Stimulated activated CD8-positive, alpha-beta memory T cell treated with anti-CD3 and anti-CD28 coated beads, Interleukin-2, amount 100 ng/mL, for 1 hour (primary cell): Measurements from ENCODE around the gene PRDX1.
"Not testable (repeated sequence)": the region's sequence is repeated elsewhere in the genome, so short reads cannot be mapped to it uniquely, and the experiment has no call there.

Experiments
- DNase-seq, 2 donors: peaks; one replicate each; pipeline ENCODE4 v3.0.0-alpha.2; 2020; ENCODE audit warnings: low read depth in 2 of 2

Gene PRDX1

DNA sequence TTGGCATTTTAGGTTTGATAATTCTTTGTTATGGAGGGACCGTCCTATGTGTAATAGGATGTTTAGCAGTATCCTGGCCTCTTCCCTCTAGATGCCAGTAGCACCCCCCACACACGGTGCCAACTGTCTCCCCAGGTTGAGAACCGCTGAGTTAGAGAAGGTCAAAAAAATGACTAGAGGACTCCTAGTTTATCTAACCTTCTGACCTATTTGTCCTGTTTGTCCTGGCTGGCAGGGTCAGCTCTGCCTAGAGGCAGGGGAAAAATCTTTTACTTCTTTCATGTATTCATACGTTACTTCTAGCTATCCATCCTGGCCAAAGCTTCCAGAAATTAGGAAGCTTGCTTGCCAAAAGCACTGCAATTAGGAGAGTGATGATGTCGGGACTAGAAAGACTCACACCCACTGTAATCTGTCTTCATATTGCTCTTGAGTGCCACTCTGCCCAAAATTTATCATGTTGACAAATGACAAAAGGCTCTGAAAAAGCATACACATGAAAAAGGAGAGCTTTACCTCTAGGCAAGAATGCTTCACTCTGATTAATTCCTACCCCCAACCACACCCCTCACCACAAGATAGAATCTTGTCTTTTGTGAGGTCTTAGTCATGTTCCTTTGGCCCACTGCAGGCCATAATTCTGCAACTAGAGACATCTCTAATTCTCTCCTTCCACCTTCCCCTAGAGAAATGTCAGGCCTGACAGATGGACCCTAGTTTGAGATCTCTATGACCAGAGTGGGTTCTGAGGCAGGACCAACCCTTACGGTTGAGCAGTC is 14.5 kb upstream of the PRDX1 start:
- no peak for DNase-seq

DNA sequence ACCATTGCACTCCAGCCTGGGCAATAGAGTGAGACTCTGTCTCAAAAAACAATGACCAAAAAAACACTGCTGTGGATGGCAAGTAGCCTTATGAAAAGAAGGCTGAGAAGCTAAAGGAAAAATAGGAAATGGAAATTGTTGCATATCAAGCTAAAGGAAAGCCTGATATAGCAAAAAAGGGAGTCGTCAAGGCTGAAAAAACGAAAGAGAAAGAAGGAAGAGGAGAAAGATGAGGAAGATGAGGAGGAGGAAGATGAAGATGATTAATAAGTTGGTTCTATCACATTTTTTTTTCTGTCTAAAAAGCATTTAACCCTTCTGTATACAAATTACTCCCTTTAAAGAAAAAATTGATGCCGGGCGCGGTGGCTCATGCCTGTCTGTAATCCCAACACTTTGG is 10.2 kb upstream of the PRDX1 start:
- no peak for DNase-seq

DNA sequence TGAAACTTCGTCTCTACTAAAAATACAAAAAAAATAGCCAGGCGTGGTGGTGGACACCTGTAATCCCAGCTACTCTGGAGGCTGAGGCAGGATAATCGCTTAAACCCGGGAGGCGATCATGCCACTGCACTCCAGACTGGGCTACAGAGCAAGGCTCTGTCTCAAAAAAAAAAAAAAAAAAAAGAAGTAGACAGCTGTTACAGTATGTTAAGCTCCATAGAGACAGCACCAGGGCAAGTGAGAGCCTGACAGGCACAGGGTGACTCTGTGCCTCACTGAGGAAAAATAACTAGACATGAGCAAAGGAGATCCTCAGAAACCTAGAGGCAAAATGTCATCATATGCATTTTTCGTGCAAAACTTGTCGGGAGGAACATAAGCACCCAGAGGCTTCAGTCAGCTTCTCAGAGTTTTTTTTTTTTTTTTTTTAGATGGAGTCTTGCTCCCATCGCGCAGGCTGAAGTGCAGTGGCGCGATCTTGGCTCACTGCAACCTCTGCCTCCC is 9.0 kb upstream of the PRDX1 start:
- no peak for DNase-seq

DNA sequence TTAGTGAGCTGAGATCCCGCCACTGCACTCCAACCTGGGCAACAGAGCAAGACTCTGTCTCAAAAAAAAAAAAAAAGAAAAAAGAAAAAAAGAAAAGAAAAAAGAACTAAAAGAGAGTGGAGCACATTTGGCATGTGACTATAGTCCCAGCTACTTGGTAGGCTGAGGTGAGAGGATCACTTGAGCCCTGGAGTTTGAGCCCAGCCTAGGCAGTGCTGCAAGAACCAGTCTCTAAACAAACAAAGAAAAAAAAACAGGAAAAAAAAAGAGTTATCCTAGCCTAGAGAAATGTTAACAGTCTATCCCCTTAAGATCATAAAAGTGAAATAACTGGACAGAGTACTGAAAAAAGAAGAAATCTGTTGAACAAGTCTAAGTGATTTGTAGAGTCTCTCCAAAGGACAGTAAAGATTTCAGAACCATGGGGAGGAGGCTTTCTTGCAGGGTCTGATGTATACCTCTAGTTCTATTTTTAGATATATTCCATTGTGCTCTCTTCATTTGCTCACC is 4.5 kb upstream of the PRDX1 start:
- no peak for DNase-seq

DNA sequence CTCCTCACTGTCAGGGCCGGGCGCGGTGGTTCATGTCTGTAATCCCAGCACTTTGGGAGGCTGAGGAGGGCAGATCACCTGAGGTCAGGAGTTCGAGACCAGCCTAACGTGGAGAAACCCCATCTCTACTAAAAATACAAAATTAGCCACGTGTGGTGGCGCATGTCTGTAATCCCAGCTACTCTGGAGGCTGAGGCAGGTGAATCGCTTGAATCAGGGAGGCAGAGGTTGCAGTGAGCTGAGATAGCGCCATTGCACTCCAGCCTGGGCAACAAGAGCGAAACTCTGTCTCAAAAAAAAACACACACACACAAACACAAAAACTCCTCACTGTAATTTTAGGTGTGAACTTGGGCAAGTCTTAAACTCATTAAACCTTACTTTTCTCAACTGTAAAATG is 2.3 kb upstream of the PRDX1 start:
- not testable (repeated sequence) for DNase-seq

DNA sequence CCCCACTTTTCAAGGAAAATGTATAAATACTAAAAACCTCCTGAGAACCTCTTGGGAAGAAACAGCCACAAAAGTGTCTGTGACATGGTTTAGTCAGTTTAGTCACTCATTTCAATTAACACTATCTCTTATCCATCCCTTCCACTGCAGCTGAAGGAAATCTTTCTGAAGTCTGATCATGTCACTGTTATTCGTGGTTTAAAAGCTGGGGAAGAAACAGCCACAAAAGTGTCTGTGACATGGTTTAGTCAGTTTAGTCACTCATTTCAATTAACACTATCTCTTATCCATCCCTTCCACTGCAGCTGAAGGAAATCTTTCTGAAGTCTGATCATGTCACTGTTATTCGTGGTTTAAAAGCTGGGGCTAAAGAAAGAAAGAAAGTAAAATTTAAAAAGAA is 1.8 kb upstream of the PRDX1 start:
- not testable (repeated sequence) for DNase-seq

DNA sequence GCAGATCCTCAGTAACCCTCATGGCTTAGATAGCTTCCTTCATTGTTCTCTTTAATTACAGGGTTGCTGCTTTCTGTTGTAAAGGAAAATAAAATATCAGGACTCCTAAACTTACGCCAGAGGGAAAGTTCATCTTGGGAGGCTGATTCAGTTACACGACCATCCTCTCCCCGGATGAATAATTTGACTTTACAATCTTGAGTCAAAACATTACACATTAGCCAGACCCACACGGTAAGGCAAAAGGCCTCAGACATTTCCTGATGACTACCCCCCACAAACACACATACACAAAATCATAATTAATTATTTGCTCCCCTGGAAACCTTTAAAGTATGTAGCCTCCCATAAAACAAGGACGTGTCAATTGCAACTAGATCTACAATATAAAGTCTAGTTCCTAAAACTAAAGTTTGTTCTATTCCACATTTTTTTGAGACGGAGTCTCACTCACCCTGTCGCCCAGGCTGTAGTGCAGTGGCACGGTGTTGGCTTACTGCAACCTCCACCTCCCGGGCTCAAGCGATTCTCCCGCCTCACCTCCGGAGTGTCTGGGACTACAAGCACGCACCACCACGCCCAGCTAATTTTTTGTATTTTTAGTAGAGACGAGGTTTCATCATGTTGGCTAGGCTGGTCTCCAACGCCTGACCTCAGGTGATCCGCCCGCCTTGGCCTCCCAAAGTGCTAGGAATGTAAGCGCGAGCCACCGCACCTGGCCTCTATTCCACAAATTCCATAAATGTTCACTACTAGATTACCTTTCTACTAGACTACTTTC is 830 bp upstream of the PRDX1 start:
- DNase-seq, result no peak

DNA sequence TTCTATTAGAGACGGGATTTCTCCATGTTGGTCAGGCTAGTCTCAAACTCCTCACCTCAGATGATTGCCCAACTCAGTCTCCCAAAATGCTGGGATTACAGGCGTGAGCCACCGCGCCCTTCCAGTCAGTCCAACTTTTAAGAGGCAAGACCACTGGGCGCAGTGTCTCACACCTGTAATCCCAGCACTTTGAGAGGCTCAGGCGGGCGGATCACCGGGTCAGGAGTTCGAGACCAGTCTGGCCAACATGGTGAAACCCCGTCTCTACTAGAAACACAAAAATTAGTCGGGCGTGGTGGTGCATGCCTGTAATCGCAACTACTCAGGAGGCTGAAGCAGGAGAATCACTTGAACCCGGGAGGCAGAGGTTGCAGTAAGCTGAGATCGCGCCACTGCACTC is 1.9 kb downstream of the PRDX1 start:
- DNase-seq, result not testable (repeated sequence)

DNA sequence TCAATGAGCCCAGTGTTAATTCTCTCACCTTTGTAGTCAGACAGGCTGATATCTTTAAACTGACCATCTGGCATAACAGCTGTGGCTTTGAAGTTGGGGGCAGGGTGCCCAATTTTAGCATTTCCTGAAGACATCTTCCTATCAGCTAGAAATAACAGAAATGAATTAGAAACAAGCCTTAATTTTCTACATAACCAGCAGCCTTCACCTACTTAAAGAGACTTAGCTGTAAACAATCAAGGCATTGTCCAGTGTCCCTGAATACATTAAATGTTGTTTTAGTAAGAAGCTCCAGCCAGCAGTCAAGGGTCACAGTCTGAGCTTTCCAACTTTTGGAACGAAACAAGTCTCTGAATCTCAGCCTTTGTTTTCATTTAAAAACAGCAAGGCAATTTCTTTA is 2.8 kb downstream of the PRDX1 start:
- no peak for DNase-seq

DNA sequence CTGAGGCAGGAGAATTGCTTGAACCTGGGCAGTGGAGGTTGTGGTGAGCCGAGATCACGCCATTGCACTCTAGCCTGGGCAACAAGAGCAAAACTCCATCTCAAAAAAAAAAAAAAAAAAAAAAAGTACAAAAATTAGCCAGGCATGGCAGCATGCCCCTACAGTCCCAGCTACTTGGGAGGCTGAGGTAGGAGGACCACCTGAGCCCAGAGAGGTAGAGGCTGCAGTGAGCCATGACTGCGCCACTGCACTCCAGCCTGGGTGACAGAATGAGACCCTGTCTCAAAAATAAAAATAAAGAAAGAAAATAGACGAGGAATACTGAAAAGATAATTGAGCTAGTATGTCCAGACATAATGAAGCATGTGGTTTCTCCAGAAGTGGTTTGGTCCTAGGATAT is 3.3 kb downstream of the PRDX1 start:
- not testable (repeated sequence) for DNase-seq

DNA sequence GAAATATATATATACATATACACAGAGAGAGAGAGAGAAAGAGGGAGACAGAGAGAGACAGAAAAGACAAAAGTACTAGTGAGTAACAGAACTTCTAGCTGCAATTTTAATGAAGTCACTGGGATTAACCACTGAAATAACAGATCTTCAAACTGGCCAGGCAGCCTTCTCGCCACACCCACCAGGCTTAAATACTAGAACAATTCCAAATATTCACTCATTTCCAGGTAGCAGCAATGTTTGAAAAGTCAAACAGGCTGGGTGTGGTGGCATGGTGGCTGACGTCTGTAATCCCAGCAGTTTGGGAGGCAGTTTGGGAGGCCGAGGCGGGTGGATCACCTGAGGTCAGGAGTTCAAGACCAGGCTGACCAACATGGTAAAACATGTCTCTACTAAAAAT is 5.2 kb downstream of the PRDX1 start:
- DNase-seq, result no peak

DNA sequence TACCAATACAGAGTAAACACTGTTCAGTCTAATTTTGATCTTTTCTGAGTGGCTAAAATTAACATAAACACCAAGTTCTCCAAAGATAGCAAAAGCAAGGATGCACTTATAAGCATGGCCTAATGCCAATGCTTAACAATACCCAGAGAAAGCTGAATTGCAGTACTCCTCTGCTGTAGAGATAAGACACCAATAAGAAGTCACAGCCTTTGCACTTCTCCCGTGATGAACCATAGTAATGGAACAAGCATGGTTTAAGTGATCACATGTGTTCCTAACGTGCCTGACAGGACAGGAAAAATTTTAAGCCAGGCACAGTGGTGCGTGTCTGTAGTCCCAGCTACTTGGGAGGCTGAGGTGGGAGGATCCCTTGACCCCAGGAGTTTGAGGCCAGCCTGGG is 5.6 kb downstream of the PRDX1 start:
- DNase-seq, result no peak

DNA sequence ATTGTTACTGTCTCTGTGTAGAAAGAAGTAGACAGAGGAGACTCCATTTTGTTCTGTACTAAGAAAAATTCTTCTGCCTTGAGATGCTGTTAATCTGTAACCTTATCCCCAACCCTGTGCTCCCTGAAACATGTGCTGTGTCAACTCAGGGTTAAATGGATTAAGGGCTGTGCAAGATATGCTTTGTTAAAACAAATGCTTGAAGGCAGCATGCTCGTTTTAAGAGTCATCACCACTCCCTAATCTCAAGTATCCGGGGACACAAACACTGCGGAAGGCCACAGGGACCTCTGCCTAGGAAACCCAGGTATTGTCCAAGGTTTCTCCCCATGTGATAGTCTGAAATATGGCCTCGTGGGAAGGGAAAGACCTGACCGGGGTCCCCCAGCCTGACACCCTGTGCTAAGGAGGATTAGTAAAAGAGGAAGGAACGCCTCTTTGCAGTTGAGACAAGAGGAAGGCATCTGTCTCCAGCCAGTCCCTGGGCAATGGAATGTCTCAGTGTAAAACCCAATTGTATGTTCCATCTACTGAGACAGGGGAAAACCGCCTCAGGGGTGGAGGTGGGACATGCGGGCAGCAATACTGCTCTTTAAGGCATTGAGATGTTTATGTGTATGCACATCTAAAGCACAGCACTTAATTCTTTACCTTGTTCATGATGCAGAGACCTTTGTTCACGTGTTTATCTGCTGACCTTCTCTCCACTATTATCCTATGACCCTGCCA is 8.0 kb downstream of the PRDX1 start:
- DNase-seq, result not testable (repeated sequence)

DNA sequence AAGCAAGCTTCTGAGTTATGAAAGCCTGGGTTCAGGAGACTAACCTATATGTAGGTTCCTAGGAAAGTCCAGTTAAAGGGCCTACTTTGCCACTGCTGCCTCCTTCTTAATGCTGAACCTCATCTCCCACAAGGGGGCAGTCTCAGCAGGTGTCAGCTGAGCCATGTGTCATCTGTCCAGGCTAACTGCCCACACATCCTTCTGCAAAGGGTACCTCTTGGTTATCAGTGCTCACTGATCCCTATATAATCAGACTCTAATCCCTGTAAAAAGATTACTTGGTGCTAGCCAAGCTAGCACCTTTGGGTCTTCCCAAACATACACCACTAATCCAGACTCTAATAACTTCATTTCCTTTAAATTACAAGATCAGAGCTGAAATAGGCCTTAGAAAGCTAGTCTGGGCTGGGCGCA is 9.0 kb downstream of the PRDX1 start:
- DNase-seq, result peak in 1 of 2 donors; percentile 28

DNA sequence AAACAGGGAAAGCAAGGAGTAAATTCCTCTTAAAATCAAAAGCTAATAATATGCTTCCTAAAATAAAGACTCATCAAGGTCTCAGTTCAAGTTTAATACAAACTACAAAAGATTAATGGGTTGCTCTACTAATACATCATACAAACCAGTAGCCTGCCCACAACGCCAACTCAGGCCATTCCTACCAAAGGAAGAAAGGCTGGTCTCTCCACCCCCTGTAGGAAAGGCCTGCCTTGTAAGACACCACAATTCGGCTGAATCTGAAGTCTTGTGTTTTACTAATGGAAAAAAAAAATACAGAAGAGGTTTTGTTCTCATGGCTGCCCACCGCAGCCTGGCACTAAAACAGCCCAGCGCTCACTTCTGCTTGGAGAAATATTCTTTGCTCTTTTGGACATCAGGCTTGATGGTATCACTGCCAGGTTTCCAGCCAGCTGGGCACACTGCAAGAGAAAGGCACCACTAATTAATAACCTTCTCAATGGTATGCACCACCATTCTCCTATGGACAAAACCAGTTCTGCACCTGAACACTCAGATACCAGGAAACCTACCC is 10.6 kb downstream of the PRDX1 start:
- DNase-seq, result no peak

DNA sequence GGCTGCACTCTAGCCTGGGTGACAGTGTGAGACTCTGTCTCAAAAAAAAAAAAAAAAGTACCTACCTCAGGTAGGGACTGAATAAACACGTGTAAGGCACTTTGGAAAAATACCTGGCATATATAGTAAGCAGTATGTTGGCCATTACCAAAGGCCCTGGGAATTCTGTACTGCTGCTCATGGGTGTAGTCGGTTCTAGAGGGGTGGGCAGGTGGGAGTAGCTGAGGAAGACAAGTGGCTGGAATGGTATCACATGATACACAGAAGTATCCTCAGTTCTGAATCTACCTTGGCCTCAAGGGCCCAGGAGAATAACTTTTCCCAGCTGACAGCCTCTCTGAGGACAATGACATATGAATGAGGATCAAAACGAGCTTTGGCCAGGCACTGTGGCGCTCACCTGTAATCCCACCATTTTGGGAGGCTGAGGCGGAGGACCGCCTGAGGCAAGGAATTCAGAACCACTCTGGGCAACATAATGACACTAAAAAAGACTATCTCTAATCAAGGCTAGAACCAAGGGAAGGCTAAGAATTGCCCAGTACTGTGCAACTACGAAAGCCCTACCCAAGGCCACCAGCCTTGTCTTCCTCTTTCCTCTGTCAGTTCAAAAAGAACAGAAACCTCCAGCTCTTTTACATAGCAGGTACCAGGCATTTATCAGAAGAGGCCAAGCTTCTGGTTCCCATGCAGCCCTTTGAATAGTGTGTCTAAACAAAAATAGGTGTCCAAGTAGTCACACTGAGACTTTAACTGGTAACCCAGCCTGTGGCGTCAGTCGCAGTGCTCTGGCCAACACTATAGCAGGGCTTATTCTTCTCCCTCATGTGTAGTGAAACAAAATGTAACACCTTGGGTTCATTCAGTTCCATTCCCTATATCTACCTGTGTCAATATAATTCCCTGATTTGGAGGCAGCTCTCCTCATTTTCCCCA is 11.4 kb downstream of the PRDX1 start:
- DNase-seq, result no peak

DNA sequence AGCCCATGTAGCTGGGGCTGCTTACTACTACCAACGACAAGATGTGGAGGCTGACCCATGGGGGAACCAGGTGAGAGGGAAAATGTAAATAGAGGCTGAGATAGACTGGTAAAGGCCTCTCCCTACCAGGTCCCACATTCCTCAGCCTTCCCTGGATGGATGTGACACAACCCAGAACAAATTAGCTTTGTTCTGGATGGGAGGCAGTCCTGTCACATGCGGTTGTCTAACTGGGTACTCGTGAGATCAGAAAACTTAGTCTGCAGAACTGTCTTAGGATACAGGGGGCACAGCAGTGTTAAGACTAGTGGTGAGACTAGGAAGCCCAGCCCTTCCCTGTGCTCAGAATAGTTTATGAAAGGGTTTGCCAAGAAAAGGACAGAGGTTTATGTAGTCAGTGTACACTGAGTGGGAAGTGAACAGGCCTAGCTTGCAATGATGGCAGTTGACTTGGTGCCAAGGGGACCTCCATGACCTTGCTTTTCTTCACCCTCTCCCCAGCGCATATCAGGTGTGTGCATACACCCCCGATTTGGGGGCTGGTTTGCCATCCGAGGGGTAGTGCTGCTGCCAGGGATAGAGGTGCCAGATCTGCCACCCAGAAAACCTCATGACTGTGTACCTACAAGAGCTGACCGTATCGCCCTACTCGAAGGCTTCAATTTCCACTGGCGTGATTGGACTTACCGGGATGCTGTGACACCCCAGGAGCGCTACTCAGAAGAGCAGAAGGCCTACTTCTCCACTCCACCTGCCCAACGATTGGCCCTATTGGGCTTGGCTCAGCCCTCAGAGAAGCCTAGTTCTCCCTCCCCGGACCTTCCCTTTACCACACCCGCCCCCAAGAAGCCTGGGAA is 13.2 kb downstream of the PRDX1 start:
- DNase-seq, result no peak

DNA sequence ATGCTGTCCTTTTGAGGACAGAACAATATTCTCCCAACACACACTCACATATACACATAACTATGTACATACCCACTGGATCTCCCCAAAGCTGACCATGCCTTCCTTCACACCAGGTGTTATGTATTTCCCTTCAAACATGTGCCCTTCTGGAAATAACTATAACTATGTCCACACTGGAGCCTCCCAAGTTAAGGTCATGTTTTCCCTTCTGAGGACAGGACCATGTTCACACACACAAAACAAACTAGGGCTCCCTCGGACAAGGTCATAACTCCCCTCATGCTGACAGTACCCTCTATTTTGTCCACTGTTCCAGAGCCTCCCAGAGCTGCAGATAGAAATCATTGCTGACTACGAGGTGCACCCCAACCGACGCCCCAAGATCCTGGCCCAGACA is 13.8 kb downstream of the PRDX1 start:
- DNase-seq, result no peak

DNA sequence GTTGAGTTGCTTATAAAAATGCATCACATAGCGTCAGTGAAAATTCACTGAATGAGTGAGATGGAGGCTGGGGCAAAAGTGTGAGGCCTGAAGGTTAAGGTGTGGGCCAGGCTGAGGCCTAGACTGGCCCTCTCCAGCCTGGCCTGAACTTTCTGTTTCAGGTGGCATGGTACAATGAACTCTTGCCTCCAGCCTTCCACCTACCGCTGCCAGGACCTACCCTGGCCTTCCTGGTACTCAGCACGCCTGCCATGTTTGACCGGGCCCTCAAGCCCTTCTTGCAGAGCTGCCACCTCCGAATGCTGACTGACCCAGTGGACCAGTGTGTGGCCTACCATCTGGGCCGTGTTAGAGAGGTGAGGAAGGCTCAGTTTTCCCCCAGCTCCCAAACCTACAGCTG is 14.5 kb downstream of the PRDX1 start:
- DNase-seq, result no peak
